ENCODE results near the gene ZNF467.

GRCh38 chr7:149787428-149788299, 14.3 kb upstream of the ZNF467 start:
- no peak for TF ChIP-seq POLR2A (IDR thresholded peaks at IDR 0.05)
- TF ChIP-seq, protein P1, sequence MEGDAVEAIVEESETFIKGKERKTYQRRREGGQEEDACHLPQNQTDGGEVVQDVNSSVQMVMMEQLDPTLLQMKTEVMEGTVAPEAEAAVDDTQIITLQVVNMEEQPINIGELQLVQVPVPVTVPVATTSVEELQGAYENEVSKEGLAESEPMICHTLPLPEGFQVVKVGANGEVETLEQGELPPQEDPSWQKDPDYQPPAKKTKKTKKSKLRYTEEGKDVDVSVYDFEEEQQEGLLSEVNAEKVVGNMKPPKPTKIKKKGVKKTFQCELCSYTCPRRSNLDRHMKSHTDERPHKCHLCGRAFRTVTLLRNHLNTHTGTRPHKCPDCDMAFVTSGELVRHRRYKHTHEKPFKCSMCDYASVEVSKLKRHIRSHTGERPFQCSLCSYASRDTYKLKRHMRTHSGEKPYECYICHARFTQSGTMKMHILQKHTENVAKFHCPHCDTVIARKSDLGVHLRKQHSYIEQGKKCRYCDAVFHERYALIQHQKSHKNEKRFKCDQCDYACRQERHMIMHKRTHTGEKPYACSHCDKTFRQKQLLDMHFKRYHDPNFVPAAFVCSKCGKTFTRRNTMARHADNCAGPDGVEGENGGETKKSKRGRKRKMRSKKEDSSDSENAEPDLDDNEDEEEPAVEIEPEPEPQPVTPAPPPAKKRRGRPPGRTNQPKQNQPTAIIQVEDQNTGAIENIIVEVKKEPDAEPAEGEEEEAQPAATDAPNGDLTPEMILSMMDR (IDR thresholded peaks at IDR 0.05) = peak in 2 of 6 experiments; percentile 9 to 16

All from esophagus squamous epithelium (tissue), 4 donors.